OCI-LY3 (cell line): ENCODE data around the gene PLPPR2.

Experiments used
- CTCF ChIP-seq: fragments of 200-600, 300-600 bp; sonication (generic); IDR thresholded peaks from 2 replicates; pipeline ENCODE4 v1.5.1; 2014; ENCODE audit warnings: antibody characterized with exemption, low read length, low read depth
- EZH2phosphoT487 ChIP-seq: fragments of 200-600 bp; shearing (Covaris generic); IDR thresholded peaks from 2 replicates; pipeline ENCODE4 v1.6.1; 2018; ENCODE audit warnings: antibody characterized with exemption, mixed run types, low read depth

- TF ChIP-seq CTCF (no peak), EZH2phosphoT487 (no peak)
Observed at GRCh38 chr19:11361037-11361770, 6.0 kb downstream of the PLPPR2 start.
